ENCODE results near the gene AKR1C3.

- TF ChIP-seq EP300 (IDR thresholded peaks at IDR 0.05) (no peak), POLR2A (IDR thresholded peaks at IDR 0.05) (no peak)
Measured at GRCh38 chr10:5064656-5065055, 29.6 kb upstream of the AKR1C3 start.

Measured in sigmoid colon (tissue), 4 donors.